Neuronal stem cell (in vitro differentiated cells): Measurements from ENCODE around the gene SLC17A9.

Source experiments
- DNase-seq: peaks from one replicate; pipeline ENCODE4 v3.0.0-alpha.2; 2013; ENCODE audit warnings: low spot score
- H2AFZ ChIP-seq: one replicate; pipeline ENCODE4 v1.6.1; 2013; ENCODE audit warnings: mild to moderate bottlenecking, low read length, inconsistent platforms
- H2AK5ac ChIP-seq: 2 replicates; pipeline ENCODE4 v1.6.1; 2013; ENCODE audit warnings: low read depth, mild to moderate bottlenecking, inconsistent platforms, low read length, moderate library complexity, mixed read lengths
- H2BK120ac ChIP-seq: 2 replicates; pipeline ENCODE4 v1.6.1; 2013; ENCODE audit warnings: low read depth, mild to moderate bottlenecking, inconsistent platforms, low read length, moderate library complexity, mixed read lengths
- H2BK12ac ChIP-seq: one replicate; pipeline ENCODE4 v1.6.1; 2013; ENCODE audit warnings: low read length, inconsistent platforms
- H2BK15ac ChIP-seq: 2 replicates; pipeline ENCODE4 v1.6.1; 2013; ENCODE audit warnings: mild to moderate bottlenecking, low read length, inconsistent platforms, mixed read lengths
- H2BK5ac ChIP-seq: one replicate; pipeline ENCODE4 v1.6.1; 2013; ENCODE audit warnings: inconsistent platforms, mild to moderate bottlenecking, low read length, moderate library complexity
- H3K14ac ChIP-seq: one replicate; pipeline ENCODE4 v1.6.1; 2013; ENCODE audit warnings: low read length, inconsistent platforms
- H3K18ac ChIP-seq: 2 replicates; pipeline ENCODE4 v1.6.1; 2013; ENCODE audit warnings: low read length, inconsistent platforms
- H3K23ac ChIP-seq: 2 replicates; pipeline ENCODE4 v1.6.1; 2013; ENCODE audit warnings: low read depth, mild to moderate bottlenecking, mixed read lengths, low read length, inconsistent platforms; ENCODE audit not compliant: poor library complexity
- H3K27ac ChIP-seq: replicated peaks from 3 replicates; pipeline ENCODE4 v1.5.1; 2013; ENCODE audit warnings: low read length, inconsistent platforms
- H3K27me3 ChIP-seq, 3 experiments: 2 replicates each; pipeline ENCODE4 v1.6.1; 2013; ENCODE audit warnings: low read length in 3 of 3, mild to moderate bottlenecking in 2 of 3, inconsistent platforms in 1 of 3, low read depth in 1 of 3, mixed read lengths in 1 of 3, moderate library complexity in 1 of 3; ENCODE audit not compliant: control insufficient read depth in 3 of 3, insufficient read depth in 3 of 3
- H3K36me3 ChIP-seq, 2 donors: replicated peaks in 1 of 2; 2 replicates each; pipeline ENCODE4 v1.6.1; 2013; ENCODE audit warnings: low read length in 2 of 2; ENCODE audit not compliant: control insufficient read depth in 2 of 2, insufficient read depth in 2 of 2
- H3K4ac ChIP-seq: 2 replicates; pipeline ENCODE4 v1.6.1; 2013; ENCODE audit warnings: inconsistent platforms, mild to moderate bottlenecking, low read length, moderate library complexity
- H3K4me1 ChIP-seq, 2 donors: 1 replicate in 1 of 2; 2 replicates in 1 of 2; pipeline ENCODE4 v1.6.1; 2013; ENCODE audit warnings: low read length in 2 of 2, low read depth in 1 of 2; ENCODE audit not compliant: control insufficient read depth in 2 of 2, insufficient read depth in 1 of 2
- H3K4me2 ChIP-seq: one replicate; pipeline ENCODE4 v1.6.1; 2013; ENCODE audit warnings: mild to moderate bottlenecking, low read length, inconsistent platforms; ENCODE audit not compliant: insufficient read depth, poor library complexity, severe bottlenecking
- H3K4me3 ChIP-seq, 2 donors: 2 replicates each; pipeline ENCODE4 v1.5.1; 2013; ENCODE audit warnings: low read length in 2 of 2, mild to moderate bottlenecking in 2 of 2, inconsistent platforms in 1 of 2, moderate library complexity in 1 of 2
- H3K79me1 ChIP-seq: one replicate; pipeline ENCODE4 v1.6.1; 2013; ENCODE audit warnings: low read depth, mild to moderate bottlenecking, inconsistent platforms, low read length, moderate library complexity
- H3K9ac ChIP-seq: one replicate; pipeline ENCODE4 v1.6.1; 2013; ENCODE audit warnings: mild to moderate bottlenecking, low read depth, low read length, inconsistent platforms; ENCODE audit not compliant: poor library complexity
- H3K9me3 ChIP-seq, 2 donors: replicated peaks in 1 of 2; 2 replicates each; pipeline versions ENCODE3 to v1.6.1; 2013; ENCODE audit warnings: low read length in 2 of 2, mild to moderate bottlenecking in 2 of 2, inconsistent platforms in 1 of 2, low read depth in 1 of 2, mixed read lengths in 1 of 2, moderate library complexity in 1 of 2; ENCODE audit not compliant: control insufficient read depth in 2 of 2, insufficient read depth in 1 of 2
- H4K8ac ChIP-seq: one replicate; pipeline ENCODE4 v1.6.1; 2013; ENCODE audit warnings: low read depth, mild to moderate bottlenecking, inconsistent platforms, low read length, moderate library complexity
- H4K91ac ChIP-seq: one replicate; pipeline ENCODE4 v1.6.1; 2013; ENCODE audit warnings: low read length, low read depth, mild to moderate bottlenecking, inconsistent platforms; ENCODE audit not compliant: poor library complexity
- WGBS, 2 donors: extraction: QIAGEN DNeasy Blood & Tissue Kit; methylation state at CpG; one replicate each; pipeline ENCODE4 v1.1.7; 2013; ENCODE audit warnings: missing lambda C conversion rate in 2 of 2, mixed read lengths in 1 of 2; ENCODE audit not compliant: insufficient read length in 2 of 2, insufficient replicate concordance in 1 of 2; ENCODE audit errors: extremely low coverage in 2 of 2; 5-methylcytosine and 5-hydroxymethylcytosine counted together

SLC17A9 gene

DNA sequence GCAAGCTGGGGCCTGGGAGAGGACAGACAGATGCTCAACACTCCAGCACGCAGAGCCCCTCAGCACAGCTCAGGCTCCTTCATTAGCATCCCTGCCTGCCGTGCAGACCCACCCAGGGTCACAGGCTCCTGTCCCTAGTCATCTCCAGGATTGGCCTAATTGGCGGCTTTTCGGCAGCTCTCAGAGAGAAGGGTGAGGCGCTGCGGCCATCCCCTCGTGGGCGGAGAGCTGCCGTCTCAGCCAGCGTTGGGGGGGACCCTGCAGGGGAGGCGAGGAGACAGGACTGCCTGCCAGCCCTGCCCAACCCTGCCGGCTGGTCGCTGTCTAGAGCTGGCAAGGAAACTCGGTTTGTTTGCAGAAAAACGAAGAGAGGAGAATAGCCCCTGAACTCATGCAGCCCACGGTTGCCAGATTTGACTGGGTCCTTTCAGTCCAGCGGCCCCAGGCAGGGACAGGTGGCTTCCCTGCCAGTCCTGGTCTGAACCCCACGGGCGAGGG is 27.4 kb downstream of the SLC17A9 start:
- Histone ChIP-seq H3K27me3 (peaks cover 0 to 78% (median 10%) of the 10 kb centered on the region in 3 experiments), H4K8ac (no peak overlapping the region)
- no CpG with 5 or more reads among the region's 19 CpGs for WGBS, 2 donors

DNA sequence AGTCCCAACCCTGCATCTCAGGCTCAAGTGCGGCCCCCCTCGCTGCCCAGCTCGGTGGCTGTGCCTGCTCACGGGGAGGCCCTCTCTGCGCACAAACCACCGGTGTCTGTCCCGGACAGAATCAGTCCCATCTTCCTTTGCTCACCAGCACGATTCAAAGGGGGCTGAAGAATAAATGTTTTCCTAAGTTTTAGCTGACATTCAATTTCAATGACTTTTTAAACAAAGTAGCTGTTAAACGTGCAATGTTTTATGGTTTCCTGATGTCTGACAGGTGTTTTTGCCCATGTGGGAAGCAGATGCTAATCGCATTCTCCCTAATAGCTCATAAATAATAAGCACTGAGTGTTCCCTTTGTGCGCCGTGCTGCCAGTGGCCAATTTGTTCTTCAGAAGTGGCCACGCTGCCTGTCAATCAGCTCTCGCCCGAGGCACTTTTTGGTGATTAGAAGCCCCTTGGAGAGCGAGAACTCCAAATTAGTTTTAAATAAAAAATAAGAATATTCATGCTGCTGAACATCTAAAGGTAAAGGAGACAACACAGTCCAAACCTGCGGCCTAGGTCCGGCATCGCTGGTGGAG is 28.0 kb downstream of the SLC17A9 start:
- peaks cover 0 to 72% (median 4%) of the 10 kb centered on the region in 3 experiments for H3K27me3 ChIP-seq

More for the DNA sequence above, 27.4 kb downstream of the SLC17A9 start:
- Histone ChIP-seq H2BK120ac (no peak overlapping the region), H3K4me3 (no peak overlapping the region), H2BK12ac (no peak overlapping the region), H3K9me3 (no peaks in the 10 kb centered on the region), H3K14ac (peak overlapping the region; percentile 48), H3K23ac (peak overlapping the region; percentile 46), H2AFZ (peak overlapping the region; percentile 3), H2BK15ac (peak overlapping the region; percentile 44), H3K27ac (no peak overlapping the region), H3K9ac (peak overlapping the region; percentile 65), H3K4me2 (no peak overlapping the region), H2AK5ac (peak overlapping the region; percentile 35), H3K4me1 (peaks cover 30 to 35% of the 10 kb centered on the region in 2 donors), H4K91ac (no peak overlapping the region), H3K18ac (peak overlapping the region; percentile 76), H2BK5ac (no peak overlapping the region), H3K4ac (no peak overlapping the region), H3K36me3 (no peaks in the 10 kb centered on the region), H3K79me1 (no peaks in the 10 kb centered on the region)
- peak; percentile 32 for DNase-seq

DNA sequence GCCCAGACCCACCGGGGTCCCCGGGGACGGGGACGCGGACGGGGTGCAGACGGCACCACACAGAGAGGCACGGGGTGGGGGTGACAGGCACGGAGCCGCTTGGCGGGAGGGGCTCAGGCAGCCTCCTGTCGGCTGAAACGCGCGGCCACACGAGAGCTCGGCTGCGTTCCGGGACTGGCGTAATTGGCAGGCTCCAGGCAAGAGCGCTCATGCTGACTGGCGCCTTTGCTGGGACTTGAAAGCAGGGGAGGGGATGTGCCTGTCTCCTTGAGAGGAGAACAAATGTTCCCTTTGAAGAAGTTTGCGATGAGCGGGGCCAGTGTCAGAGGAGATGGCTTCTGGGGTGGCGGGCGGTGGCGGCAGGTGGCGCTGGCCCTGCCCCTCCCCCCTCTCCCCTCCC is 28.5 kb downstream of the SLC17A9 start:
- Histone ChIP-seq H2AFZ (no peak overlapping the region), H3K27ac (no peak overlapping the region), H3K4me1 (peaks cover 28 to 40% of the 10 kb centered on the region in 2 donors), H3K14ac (peak overlapping the region; percentile 23), H2AK5ac (peak overlapping the region; percentile 26), H3K4me2 (no peak overlapping the region), H3K18ac (peak overlapping the region; percentile 85), H3K79me1 (no peaks in the 10 kb centered on the region), H2BK5ac (peak overlapping the region; percentile 87), H2BK12ac (no peak overlapping the region), H3K9me3 (no peaks in the 10 kb centered on the region), H3K36me3 (no peaks in the 10 kb centered on the region), H3K27me3 (peaks cover 0 to 67% (median 0%) of the 10 kb centered on the region in 3 experiments), H2BK15ac (no peak overlapping the region), H3K4me3 (no peak overlapping the region), H4K8ac (no peak overlapping the region), H3K9ac (peak overlapping the region; percentile 54), H3K4ac (no peak overlapping the region), H3K23ac (peak overlapping the region; percentile 67), H2BK120ac (no peak overlapping the region), H4K91ac (no peak overlapping the region)
- WGBS, 2 donors = no CpG with 5 or more reads among the region's 28 CpGs
- DNase-seq = no peak

More for the DNA sequence above, 28.0 kb downstream of the SLC17A9 start:
- H3K4me1 ChIP-seq = peaks cover 29 to 40% of the 10 kb centered on the region in 2 donors
- no peaks in the 10 kb centered on the region for H3K36me3 ChIP-seq
- H4K91ac ChIP-seq = no peak overlapping the region
- H2AK5ac ChIP-seq = peak overlapping the region; percentile 35
- H3K4ac ChIP-seq = no peak overlapping the region
- H3K9ac ChIP-seq = peak overlapping the region; percentile 54
- peak overlapping the region; percentile 48 for H3K14ac ChIP-seq
- H3K79me1 ChIP-seq = no peaks in the 10 kb centered on the region
- no peaks in the 10 kb centered on the region for H3K9me3 ChIP-seq
- peak overlapping the region; percentile 87 for H2BK5ac ChIP-seq
- H3K23ac ChIP-seq = peak overlapping the region; percentile 46
- H3K4me3 ChIP-seq = no peak overlapping the region
- no peak overlapping the region for H2BK120ac ChIP-seq
- peak overlapping the region; percentile 44 for H2BK15ac ChIP-seq
- H3K27ac ChIP-seq = no peak overlapping the region
- peak overlapping the region; percentile 3 for H2AFZ ChIP-seq
- H4K8ac ChIP-seq = no peak overlapping the region
- H3K4me2 ChIP-seq = no peak overlapping the region
- H2BK12ac ChIP-seq = no peak overlapping the region
- WGBS, 2 donors = no CpG with 5 or more reads among the region's 19 CpGs
- H3K18ac ChIP-seq = peak overlapping the region; percentile 85
- DNase-seq = no peak
